GM19193 (cell line): ENCODE data around the gene TMEM81.
A peak's percentile ranks its signal among the peaks of the same experiment; 100 is the strongest.

ENCODE experiments used
- POLR2A ChIP-seq: IDR thresholded peaks from 4 replicates; pipeline ENCODE4 v1.6.1; 2011; ENCODE audit not compliant: insufficient read depth, insufficient read length; ENCODE audit errors: extremely low read depth

Gene TMEM81, protein sequence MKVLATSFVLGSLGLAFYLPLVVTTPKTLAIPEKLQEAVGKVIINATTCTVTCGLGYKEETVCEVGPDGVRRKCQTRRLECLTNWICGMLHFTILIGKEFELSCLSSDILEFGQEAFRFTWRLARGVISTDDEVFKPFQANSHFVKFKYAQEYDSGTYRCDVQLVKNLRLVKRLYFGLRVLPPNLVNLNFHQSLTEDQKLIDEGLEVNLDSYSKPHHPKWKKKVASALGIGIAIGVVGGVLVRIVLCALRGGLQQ

DNA sequence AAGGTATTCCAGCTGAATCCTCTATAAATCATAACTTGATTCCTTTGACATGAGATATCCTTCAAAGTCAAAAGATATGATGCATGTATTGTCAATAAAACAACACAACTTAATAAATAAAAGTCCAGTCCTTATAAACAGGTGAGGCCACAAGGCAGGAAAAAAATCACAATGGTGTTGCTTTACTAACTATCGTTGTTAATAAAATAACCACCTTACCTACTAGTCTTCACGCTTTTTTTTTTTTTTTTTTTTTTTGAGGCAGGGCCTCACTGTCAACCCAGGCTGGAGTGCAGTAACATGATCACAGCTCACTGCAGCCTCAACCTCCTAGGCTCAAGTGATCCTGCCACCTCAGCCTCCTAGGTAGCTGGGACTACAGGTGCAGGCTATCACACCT, at the start of gene TMEM81:
Gene TMEM81 (minus strand): TSS at position 101 of the 400 bp plus-strand sequence. CDS start 140 bp downstream, outside the sequence.
- TF ChIP-seq POLR2A, result no peak

DNA sequence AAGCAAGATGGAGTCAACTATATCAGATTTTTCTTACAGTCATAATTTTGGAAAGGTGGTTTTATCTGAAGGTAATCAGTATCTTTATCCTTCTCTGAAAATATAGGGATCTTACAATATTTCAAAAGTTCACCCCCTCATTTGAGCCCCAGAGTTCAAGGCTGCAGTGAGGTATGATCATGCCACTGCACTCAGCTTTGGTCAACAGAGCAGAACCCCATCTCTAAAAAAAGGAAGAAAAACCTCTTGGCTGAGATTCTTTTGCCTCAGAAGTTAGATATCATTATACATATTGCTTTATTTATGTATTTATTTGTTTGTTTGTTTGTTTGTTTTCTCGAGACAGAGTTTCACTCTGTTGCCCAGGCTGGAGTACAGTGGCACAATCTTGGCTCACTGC, 49.0 kb upstream of the TMEM81 start:
- no peak for TF ChIP-seq POLR2A

DNA sequence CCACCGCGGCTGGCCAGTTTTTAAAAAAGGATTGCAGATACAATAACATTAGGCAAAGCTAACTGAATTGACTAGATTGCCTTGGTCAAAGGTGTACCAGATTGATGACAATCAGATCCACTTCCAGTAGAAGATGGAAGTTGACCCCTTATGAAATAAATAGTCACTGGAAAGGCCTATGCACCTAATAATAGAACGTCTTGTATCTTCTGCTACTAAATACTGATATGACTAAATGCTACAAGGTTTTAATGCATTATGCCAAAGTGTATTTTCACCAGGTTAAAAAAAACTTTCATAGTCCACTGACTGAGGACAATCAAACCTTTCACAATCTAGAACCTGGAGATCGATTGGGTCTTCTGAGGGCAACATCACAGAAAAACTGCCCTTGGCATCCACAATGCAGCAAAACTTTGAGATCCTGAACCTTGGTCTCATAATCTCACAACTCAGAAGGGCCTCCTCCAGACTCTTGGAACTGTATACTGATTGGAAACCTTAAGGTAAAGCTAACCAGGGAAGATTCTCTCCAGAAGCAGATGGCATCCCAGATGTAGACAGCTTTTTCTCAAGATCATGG, 45.3 kb upstream of the TMEM81 start:
- no peak for TF ChIP-seq POLR2A

DNA sequence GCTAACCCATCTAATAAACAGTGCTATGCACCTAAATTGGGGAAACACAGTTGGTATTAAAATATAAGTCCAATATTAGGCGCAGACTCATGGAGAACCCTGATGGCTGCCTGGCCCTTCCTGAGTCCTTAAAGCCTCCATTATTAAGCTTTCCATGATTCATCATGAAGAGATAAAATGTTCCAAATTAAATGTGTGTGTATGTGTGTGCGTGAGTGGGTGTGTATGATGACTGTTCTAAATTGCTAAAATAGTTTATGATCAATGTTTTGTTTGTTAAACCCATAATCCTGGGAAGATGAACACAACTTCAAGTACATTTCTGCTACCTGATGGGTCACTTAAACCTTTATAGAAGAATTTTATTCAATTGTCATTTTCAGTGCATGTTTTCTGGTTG, 43.8 kb upstream of the TMEM81 start:
- no peak for TF ChIP-seq POLR2A

DNA sequence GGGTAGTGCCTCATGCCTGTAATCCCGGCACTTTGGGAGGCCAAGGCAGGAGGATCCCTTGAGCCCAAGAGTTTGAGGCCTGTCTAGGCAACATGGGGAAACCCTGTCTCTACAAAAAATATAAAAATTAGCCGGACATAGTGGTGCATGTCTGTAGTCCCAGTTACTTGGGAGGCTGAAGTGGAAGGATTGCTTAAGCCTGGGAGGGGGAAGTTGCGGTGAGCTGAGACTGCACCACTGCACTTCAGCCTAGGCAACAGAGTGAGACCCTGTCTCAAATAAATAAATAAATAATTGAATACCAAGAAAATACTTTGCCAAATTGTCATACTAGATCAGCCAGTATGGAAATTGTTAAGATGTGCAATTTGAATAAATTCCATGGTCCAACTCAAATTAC, 43.4 kb upstream of the TMEM81 start:
- TF ChIP-seq POLR2A, result no peak

DNA sequence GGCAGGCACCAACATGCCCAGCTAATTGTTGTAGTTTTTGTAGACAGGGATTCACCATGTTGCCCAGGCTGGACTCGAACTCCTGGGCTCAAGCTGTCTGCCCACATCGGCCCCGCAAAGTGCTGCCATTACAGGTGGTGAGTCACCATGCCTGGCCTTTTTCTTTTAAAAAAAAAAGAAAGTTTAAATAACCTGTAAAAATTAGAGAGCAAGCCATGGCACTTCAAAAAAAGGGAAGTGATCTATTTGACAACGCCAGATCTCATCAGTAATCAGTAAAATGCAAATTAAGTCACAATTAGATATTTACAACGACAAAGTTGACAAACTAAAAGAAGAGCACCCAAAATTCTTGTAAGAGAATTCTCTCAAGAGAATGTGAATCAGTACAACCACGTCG, 40.5 kb upstream of the TMEM81 start:
- TF ChIP-seq POLR2A, result no peak

DNA sequence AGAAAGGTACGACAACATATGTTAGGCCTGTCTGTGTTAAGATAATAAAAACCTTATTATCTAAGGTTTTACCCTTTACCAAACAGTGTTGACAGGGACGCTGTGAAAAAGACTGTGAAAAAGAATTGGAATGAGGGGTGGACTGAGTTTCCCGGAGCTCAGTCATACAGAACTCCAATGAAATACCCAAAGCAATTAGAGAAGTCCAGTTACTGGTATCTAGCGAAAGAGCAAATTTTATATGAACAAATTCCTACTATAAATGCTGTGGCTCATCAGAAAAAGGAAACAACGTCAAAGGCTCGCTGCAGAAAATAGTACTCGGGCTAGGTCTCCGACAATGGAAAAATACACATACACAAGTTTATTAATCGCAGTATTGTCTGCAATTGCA, 38.2 kb upstream of the TMEM81 start:
- no peak for TF ChIP-seq POLR2A

DNA sequence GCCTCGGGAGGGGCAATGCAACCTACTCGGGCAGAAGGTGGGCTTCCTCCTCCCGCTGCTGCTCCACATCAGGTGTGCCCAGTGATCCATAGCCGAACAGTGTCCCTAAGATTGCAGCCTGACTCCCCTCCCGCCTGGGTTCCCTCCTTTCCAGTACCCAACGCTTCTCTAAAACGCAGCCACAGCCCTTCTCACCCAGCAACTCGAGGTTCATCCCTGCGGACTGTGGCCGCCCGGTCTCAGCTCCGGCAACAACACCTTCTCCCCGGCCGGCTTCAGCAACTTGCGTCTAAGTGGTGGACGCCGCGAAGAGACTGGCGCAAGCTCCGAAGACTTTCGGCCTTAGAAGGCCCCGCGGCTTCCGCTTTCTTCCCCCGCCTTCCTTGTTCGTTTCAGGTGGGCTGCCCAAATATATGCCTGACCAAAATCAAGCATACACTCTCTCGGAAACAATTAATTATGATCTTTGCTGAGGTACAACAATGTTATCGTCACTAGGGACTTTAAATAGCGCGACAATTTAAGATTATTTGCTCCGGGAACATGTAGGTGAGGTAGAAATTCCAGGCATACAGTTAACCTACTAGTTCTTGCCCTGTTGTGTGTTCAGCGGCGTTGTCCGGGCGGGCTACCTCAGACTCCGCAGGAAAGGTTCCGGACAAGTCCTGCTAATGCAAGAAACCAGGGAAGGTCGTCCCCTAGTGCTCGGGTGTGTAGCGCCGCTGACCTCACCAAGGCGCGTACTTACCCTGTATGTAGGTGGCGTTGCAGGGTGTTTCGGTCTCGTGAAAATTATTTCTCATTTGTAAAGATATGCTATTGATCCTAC, 37.6 kb upstream of the TMEM81 start, which contains the start of gene RBBP5:
Gene RBBP5 (minus strand): TSS at position 319 of the 829 bp plus-strand sequence. CDS start 105 bp downstream, at position 214.
- TF ChIP-seq POLR2A, result peak; percentile 98

DNA sequence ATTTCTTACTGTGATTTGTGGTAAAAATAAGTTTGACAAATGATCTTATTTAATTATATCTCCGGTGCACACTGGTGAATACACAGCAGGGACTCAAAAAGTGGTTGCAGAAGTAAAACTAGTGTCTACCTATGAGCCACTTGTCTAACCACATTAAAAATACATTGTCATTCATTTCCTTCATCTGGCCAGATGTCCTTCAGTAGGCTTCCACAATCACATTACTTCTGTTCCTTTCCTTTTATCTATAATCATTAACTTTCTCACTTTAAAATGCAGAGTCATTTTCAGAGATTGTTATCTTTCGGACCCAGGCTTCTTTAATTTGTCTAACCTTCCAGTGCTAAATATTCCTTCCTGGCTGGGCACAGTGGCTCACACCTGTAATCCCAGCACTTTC, 34.5 kb upstream of the TMEM81 start:
- no peak for TF ChIP-seq POLR2A

DNA sequence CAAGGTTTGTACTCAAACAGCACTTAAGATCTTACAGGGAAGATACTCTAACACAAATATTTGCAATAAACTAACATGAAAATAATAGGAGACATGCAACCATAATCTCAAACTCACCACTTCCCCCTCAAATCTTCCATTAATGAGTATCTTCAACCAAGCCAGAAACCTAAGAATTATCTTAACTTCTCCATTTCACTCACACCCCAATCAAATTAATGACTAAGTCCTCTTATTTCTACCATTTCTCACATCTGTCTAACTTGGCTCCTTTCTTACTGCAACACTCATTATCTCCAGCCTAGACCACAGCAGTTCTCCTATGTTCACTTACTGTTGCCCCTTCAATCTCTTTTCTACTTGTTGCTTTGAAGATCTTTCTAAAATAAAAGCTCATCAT, 27.1 kb upstream of the TMEM81 start:
- no peak for TF ChIP-seq POLR2A

DNA sequence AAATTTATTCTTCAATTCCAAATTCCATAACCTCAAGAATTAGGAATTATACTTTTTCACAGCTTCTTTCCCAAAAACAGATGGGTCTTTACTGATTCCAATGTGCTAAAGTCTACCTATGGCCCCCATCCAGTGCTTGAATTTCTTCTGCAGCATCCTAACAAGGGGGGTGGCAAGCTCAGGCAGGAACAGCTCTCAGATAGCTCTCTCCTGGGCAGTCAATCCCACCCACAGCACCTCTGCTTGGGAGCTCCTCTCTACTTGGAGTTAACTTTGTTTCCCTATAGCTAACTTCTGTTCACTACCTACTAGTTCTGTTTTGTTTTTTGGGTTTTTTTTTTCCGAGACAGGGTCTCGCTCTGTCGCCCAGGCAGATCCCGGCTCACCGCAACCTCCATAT, 25.5 kb upstream of the TMEM81 start:
- TF ChIP-seq POLR2A, result no peak

DNA sequence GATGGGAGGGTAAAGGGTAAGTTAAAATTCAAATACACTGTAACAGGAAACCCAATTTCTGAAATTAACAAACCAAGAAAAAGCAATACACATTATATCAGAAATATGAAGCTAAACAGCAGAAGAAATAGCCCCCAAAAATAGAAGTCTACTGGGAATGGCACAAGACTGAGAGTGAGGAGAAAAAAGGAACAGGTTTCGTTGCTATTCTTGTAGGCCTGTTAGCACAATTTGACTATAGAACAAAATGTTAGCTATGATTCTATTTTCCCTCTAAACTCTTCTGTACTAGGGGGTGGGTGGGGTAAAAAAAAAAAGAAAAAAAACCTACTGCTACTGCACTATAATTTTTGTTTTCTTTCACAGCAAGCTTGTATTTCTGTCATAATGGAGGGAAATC, 25.0 kb upstream of the TMEM81 start:
- TF ChIP-seq POLR2A, result no peak

DNA sequence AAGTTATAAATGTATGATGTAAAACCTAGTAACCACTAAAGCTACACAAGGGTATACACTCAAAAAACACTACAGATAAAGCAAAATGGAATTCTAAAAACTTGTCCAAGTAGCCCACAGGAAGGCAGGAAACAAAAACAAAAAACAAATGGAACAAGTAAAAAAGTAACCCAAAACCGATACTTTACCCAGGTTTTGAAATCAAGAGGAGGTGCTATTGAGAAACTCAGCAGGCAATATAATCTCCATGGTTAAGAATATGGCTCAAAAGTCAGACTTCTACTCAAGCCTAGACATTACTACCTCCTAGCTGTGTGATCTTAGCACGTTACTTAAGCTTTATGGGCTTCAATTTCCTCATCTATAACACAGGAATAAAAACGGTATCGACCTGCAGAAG, 24.2 kb upstream of the TMEM81 start:
- no peak for TF ChIP-seq POLR2A

DNA sequence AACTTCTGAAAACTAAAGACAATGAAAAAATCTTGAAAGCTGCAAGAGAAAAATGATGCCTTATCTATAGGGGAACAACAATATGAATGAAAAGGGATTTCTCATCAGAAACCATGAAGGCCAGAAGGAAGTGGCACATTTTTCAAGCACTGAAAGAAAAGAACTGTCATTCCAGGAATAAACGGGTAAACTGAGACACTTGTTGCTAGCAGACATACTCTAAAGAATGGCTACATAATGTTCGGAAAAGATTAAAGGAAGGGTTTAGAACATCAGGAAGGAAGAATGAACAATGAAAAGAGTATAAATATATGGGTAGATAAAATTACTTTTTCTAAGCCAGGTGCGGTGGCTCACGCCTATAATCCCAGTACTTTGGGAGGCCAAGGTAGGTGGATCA, 23.1 kb upstream of the TMEM81 start:
- no peak for TF ChIP-seq POLR2A

DNA sequence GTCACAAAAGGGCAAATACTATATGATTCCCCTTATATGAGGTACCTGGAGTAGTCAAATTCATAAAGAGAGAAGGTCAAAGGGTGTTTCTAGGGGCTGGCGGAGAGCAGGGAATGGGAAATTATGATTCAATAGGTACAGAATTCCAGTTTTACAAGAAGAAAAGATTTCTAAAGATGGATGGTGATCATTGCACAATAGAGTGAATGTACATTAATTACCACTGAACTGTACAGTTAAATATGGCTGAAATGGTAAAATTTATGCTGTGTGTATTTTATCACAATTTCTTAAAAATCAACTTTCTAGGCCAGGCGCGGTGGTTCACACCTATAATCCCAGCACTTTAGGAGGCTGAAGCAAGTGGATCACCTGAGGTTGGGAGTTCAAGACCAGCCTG, 18.1 kb upstream of the TMEM81 start:
- no peak for TF ChIP-seq POLR2A

DNA sequence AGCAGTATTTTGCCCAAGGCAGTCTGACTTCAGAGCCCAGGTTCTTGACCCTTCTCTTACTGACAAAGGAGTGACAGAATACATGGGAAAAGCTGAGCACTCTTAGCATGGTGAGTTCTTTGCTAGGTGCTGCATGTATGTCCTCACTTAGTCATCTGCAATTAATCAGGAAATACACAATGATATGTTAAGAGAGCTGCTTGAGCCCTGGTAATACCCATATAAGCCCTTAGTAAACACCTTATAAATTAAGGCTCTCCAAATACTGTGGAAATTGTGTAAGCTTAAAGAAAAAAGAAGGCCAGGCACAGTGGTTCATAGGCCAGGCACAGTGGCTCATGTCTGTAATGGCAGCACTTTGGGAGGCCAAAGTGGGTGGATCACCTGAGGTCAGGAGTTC, 14.0 kb upstream of the TMEM81 start:
- TF ChIP-seq POLR2A, result no peak
